Liver (tissue), 9 donors: Measurements from ENCODE around the gene ACADSB. TPM values are rescaled to one million over a fixed set of nuclear protein-coding genes. Genes with fewer than 3 reads are reported as not detected.

Source experiments
- DNase-seq: peaks from one replicate; pipeline ENCODE4 v3.0.0-alpha.2; 2017; ENCODE audit warnings: low spot score
- H3K27ac ChIP-seq, 2 donors: one replicate each; pipeline ENCODE4 v1.7.0; 2013; ENCODE audit warnings: inconsistent platforms in 2 of 2, low read length in 2 of 2, control low read depth in 1 of 2, low read depth in 1 of 2, mild to moderate bottlenecking in 1 of 2
- H3K27me3 ChIP-seq, 4 donors: one replicate each; pipeline versions ENCODE4 v1.6.1 to v1.7.0; 2013; ENCODE audit warnings: low read length in 3 of 4, inconsistent platforms in 1 of 4, mild to moderate bottlenecking in 1 of 4, moderate library complexity in 1 of 4; ENCODE audit not compliant: control insufficient read depth in 4 of 4, insufficient read depth in 4 of 4
- H3K36me3 ChIP-seq, 4 donors: one replicate each; pipeline versions ENCODE4 v1.6.1 to v1.7.0; 2013; ENCODE audit warnings: low read length in 3 of 4, mild to moderate bottlenecking in 3 of 4, low read depth in 1 of 4, moderate library complexity in 1 of 4; ENCODE audit not compliant: control insufficient read depth in 4 of 4, insufficient read depth in 3 of 4
- H3K4me1 ChIP-seq, 4 donors: one replicate each; pipeline versions ENCODE4 v1.6.1 to v1.7.0; 2013; ENCODE audit warnings: low read length in 3 of 4, mild to moderate bottlenecking in 3 of 4, moderate library complexity in 1 of 4; ENCODE audit not compliant: control insufficient read depth in 4 of 4, insufficient read depth in 4 of 4
- H3K4me3 ChIP-seq, 3 donors: one replicate each; pipeline versions ENCODE4 v1.6.1 to v1.7.0; 2013; ENCODE audit warnings: low read length in 3 of 3, control low read depth in 1 of 3, low read depth in 1 of 3, mild to moderate bottlenecking in 1 of 3
- H3K9ac ChIP-seq, 2 donors: one replicate each; pipeline ENCODE4 v1.7.0; 2013; ENCODE audit warnings: low read length in 2 of 2, mild to moderate bottlenecking in 2 of 2, moderate library complexity in 2 of 2, control low read depth in 1 of 2, low read depth in 1 of 2
- H3K9me3 ChIP-seq, 4 donors: one replicate each; pipeline versions ENCODE4 v1.6.1 to v1.7.0; 2013; ENCODE audit warnings: low read length in 3 of 4; ENCODE audit not compliant: control insufficient read depth in 4 of 4
- EGR1 ChIP-seq, 2 donors: IDR thresholded peaks; 2 replicates each; pipeline ENCODE4 v1.6.1; 2016 to 2018; ENCODE audit warnings: antibody characterized with exemption in 2 of 2, low read depth in 2 of 2
- FOXA1 ChIP-seq: IDR thresholded peaks from 2 replicates; pipeline ENCODE4 v1.6.1; 2016; ENCODE audit warnings: antibody characterized with exemption
- FOXA2 ChIP-seq: IDR thresholded peaks from 2 replicates; pipeline ENCODE4 v1.6.1; 2016; ENCODE audit warnings: antibody characterized with exemption
- GABPA ChIP-seq, 2 donors: IDR thresholded peaks in 1 of 2; conservative IDR thresholded peaks in 1 of 2; 2 replicates each; pipeline ENCODE4 v1.6.1; 2016; ENCODE audit warnings: antibody characterized with exemption in 2 of 2, mild to moderate bottlenecking in 1 of 2, moderate library complexity in 1 of 2
- HNF4A ChIP-seq, 2 donors: conservative IDR thresholded peaks; 2 replicates each; pipeline ENCODE4 v1.6.1; 2016; ENCODE audit warnings: antibody characterized with exemption in 2 of 2, mild to moderate bottlenecking in 2 of 2
- JUND ChIP-seq, 2 donors: IDR thresholded peaks; 2 replicates each; pipeline ENCODE4 v1.6.1; 2016; ENCODE audit warnings: antibody characterized with exemption in 2 of 2
- RAD21 ChIP-seq, 2 donors: IDR thresholded peaks; 2 replicates each; pipeline ENCODE4 v1.6.1; 2016; ENCODE audit warnings: antibody characterized with exemption in 2 of 2, mild to moderate bottlenecking in 2 of 2
- REST ChIP-seq: IDR thresholded peaks from 2 replicates; pipeline ENCODE4 v1.6.1; 2016; ENCODE audit warnings: antibody characterized with exemption, mild to moderate bottlenecking
- SP1 ChIP-seq: IDR thresholded peaks from 2 replicates; pipeline ENCODE4 v1.6.1; 2018; ENCODE audit warnings: antibody characterized with exemption, mild to moderate bottlenecking
- TAF1 ChIP-seq: conservative IDR thresholded peaks from 2 replicates; pipeline ENCODE4 v1.6.1; 2016; ENCODE audit warnings: antibody characterized with exemption, mild to moderate bottlenecking
- YY1 ChIP-seq: IDR thresholded peaks from 2 replicates; pipeline ENCODE4 v1.6.1; 2016; ENCODE audit warnings: antibody characterized with exemption, mild to moderate bottlenecking
- ZBTB33 ChIP-seq: IDR thresholded peaks from 2 replicates; pipeline ENCODE4 v1.6.1; 2016; ENCODE audit warnings: antibody characterized with exemption
- WGBS: extraction: QIAGEN DNeasy Blood & Tissue Kit; methylation state at CpG from one replicate; pipeline ENCODE4 v1.1.7; 2013; 5-methylcytosine and 5-hydroxymethylcytosine counted together
- polyA plus RNA-seq, 2 donors: library from polyadenylated mRNA; stranded (reverse) in 1 of 2; unstranded in 1 of 2; fragments of 200-250 nt in 1 of 2; fragments of >200 nt in 1 of 2; fragmentation: Nextera tagmentation in 1 of 2; extraction: Ambion mirVana in 1 of 2; gene quantifications; one replicate each; pipeline versions ENCODE4 v1.2.1 to v1.2.3, GENCODE V29; 2013 to 2015
- total RNA-seq, 2 donors: library from RNA; depleted of rRNA; stranded (reverse); fragments of >200 nt; gene quantifications; one replicate each; pipeline ENCODE4 v1.2.3, GENCODE V29; 2014
- TF ChIP-seq, protein P1 (sequence below): IDR thresholded peaks from 2 replicates; pipeline ENCODE4 v1.6.1; 2016; ENCODE audit warnings: antibody characterized with exemption
- TF ChIP-seq, protein P2 (sequence below): IDR thresholded peaks from 2 replicates; pipeline ENCODE4 v1.6.1; 2016; ENCODE audit warnings: antibody characterized with exemption
- TF ChIP-seq, protein P3 (sequence below): fragments of 150-350 bp; IDR thresholded peaks from 2 replicates; pipeline ENCODE4 v1.5.1; 2017; ENCODE audit warnings: improper control_type of control experiment, low read depth, low read length; ENCODE audit not compliant: missing input control
- donor health status: healthy.
- donor health status: healthy.
- donor health status: healthy.
- donor health status: healthy.
- donor health status: healthy.

ACADSB gene
- total and polyA plus RNA-seq, 4 donors: 97.9 to 164 (median 110) TPM

- Histone ChIP-seq H3K4me1 (no peaks in the 10 kb centered on the region), H3K36me3 (no peaks in the 10 kb centered on the region), H3K27me3 (no peaks in the 10 kb centered on the region), H3K9me3 (no peaks in the 10 kb centered on the region), H3K27ac (no peak overlapping the region), H3K9ac (no peak overlapping the region), H3K4me3 (no peak overlapping the region)
- WGBS: 87% methylated on average over 4 of the region's 4 CpGs
- TF ChIP-seq FOXA1 (no peak), FOXA2 (no peak), TAF1 (no peak), YY1 (no peak)
- DNase-seq: no peak
Measured at GRCh38 chr10:123087348-123087747, 78.5 kb downstream of the ACADSB start.

GRCh38 chr10:123087786-123088185, 79.0 kb downstream of the ACADSB start:
- TF ChIP-seq, protein P1, sequence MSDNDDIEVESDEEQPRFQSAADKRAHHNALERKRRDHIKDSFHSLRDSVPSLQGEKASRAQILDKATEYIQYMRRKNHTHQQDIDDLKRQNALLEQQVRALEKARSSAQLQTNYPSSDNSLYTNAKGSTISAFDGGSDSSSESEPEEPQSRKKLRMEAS: no peak
- TF ChIP-seq, protein P2, sequence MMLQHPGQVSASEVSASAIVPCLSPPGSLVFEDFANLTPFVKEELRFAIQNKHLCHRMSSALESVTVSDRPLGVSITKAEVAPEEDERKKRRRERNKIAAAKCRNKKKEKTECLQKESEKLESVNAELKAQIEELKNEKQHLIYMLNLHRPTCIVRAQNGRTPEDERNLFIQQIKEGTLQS: no peak
- TF ChIP-seq ZBTB33 (no peak), FOXA1 (no peak), SP1 (no peak), REST (no peak), FOXA2 (no peak), YY1 (no peak), GABPA (IDR thresholded peaks at IDR 0.05 in 1 of 2, conservative IDR thresholded peaks at IDR 0.05 in 1 of 2) (no peak), RAD21 (IDR thresholded peaks at IDR 0.05) (no peak), JUND (IDR thresholded peaks at IDR 0.05) (no peak), HNF4A (conservative IDR thresholded peaks at IDR 0.05) (no peak), TAF1 (no peak), EGR1 (IDR thresholded peaks at IDR 0.05; ENCODE audit: low read depth in 2 of 2) (no peak)
- TF ChIP-seq, protein P3, sequence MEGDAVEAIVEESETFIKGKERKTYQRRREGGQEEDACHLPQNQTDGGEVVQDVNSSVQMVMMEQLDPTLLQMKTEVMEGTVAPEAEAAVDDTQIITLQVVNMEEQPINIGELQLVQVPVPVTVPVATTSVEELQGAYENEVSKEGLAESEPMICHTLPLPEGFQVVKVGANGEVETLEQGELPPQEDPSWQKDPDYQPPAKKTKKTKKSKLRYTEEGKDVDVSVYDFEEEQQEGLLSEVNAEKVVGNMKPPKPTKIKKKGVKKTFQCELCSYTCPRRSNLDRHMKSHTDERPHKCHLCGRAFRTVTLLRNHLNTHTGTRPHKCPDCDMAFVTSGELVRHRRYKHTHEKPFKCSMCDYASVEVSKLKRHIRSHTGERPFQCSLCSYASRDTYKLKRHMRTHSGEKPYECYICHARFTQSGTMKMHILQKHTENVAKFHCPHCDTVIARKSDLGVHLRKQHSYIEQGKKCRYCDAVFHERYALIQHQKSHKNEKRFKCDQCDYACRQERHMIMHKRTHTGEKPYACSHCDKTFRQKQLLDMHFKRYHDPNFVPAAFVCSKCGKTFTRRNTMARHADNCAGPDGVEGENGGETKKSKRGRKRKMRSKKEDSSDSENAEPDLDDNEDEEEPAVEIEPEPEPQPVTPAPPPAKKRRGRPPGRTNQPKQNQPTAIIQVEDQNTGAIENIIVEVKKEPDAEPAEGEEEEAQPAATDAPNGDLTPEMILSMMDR: no peak
- H3K4me3 ChIP-seq: no peak overlapping the region
- no peak overlapping the region for H3K9ac ChIP-seq

More at GRCh38 chr10:123087786-123088185, 79.0 kb downstream of the ACADSB start:
- WGBS: 79% methylated on average over 3 of the region's 3 CpGs
- no peak overlapping the region for H3K27ac ChIP-seq
- H3K9me3 ChIP-seq: no peaks in the 10 kb centered on the region
- no peaks in the 10 kb centered on the region for H3K27me3 ChIP-seq
- H3K36me3 ChIP-seq: no peaks in the 10 kb centered on the region
- DNase-seq: no peak
- no peaks in the 10 kb centered on the region for H3K4me1 ChIP-seq
